Fibroblast of villous mesenchyme (primary cell): ENCODE data around the gene RAB34. TPM values are rescaled to one million over a fixed set of nuclear protein-coding genes. Genes with fewer than 3 reads are reported as not detected.

Experiments used
- DNase-seq: peaks from one replicate; pipeline ENCODE4 v3.0.0-alpha.2; 2010; ENCODE audit warnings: low read depth
- H3K4me3 ChIP-seq: 2 replicates; pipeline ENCODE4 v1.5.1; 2011; ENCODE audit warnings: low read depth, mild to moderate bottlenecking, low read length
- small RNA-seq: library from RNA; depleted of rRNA; stranded (forward); fragments of <200 nt; gene quantifications from one replicate; pipeline ENCODE3, GENCODE V24; 2012
- total RNA-seq: library from RNA; depleted of rRNA; stranded (reverse); fragments of >200 nt; gene quantifications from 2 replicates; pipeline ENCODE4 v1.2.3, GENCODE V29; 2012
- TF ChIP-seq, protein P1 (sequence below): IDR thresholded peaks from 2 replicates; pipeline ENCODE4 v1.5.1; 2012; ENCODE audit warnings: low read depth, mild to moderate bottlenecking, low read length; ENCODE audit not compliant: insufficient read depth

RAB34 gene
- total RNA-seq, 1 donor: 148 TPM

DNA sequence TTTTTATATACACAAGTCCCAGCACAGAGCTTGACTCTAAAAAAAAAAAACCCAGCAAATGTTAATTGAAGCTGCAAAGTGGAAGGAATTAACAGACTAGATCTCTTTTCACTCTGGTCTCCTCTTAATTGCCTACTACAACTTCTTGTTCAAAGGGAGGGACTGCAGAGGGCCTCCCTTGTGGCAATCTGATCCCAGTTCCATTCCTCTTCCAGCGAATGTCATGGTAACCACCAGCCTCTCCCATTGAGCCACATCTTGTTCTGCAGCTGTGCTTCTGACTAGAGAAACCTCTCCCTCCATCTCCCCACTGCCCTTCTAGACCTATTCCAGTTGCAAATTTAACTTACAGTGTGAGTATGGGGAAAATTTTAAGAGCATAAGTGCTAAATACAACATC, 49.8 kb downstream of the RAB34 start:
- TF ChIP-seq, protein P1, sequence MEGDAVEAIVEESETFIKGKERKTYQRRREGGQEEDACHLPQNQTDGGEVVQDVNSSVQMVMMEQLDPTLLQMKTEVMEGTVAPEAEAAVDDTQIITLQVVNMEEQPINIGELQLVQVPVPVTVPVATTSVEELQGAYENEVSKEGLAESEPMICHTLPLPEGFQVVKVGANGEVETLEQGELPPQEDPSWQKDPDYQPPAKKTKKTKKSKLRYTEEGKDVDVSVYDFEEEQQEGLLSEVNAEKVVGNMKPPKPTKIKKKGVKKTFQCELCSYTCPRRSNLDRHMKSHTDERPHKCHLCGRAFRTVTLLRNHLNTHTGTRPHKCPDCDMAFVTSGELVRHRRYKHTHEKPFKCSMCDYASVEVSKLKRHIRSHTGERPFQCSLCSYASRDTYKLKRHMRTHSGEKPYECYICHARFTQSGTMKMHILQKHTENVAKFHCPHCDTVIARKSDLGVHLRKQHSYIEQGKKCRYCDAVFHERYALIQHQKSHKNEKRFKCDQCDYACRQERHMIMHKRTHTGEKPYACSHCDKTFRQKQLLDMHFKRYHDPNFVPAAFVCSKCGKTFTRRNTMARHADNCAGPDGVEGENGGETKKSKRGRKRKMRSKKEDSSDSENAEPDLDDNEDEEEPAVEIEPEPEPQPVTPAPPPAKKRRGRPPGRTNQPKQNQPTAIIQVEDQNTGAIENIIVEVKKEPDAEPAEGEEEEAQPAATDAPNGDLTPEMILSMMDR: no peak
- H3K4me3 ChIP-seq: no peak overlapping the region
- no peak for DNase-seq

DNA sequence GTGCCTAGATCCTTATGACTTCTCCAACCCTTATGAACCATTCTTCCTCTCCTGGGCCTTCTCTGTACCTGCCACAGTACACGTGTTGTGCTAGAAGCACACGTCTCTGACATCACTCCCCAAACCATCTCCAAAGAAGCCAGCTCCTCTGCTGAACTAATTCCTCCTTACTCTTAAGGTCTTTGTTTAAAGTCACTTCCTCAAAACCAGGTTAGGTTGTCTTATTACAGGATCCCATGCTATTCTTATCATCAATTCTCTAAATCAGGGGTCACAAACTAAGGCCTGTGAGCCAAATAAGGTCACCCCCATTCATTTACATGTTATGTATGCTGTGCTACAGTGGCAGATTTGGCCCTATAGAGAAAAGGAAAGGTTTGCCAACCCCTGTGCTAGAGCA, 51.7 kb downstream of the RAB34 start:
- TF ChIP-seq, protein P1: no peak
- H3K4me3 ChIP-seq: no peak overlapping the region
- no peak for DNase-seq

Small RNA genes within 50 kb of the gene (small RNA-seq; reads per million reads assigned to genes)
- gene SNORD42A (not detected), gene SNORD42B (0.66 reads per million), gene SNORD4A (not detected), gene SNORD4B (not detected)

Other genes with a start within 250 kb of the RAB34 start
- gene SLC13A2, start 244.2 kb downstream of the RAB34 start, total RNA-seq: not detected in 2 replicates
- not detected in 2 replicates for gene FOXN1, start 211.5 kb downstream of the RAB34 start, total RNA-seq
- 19.6 and 21.6 TPM in 2 replicates for gene UNC119, start 165.2 kb downstream of the RAB34 start, total RNA-seq
- gene PIGS, start 146.3 kb downstream of the RAB34 start, total RNA-seq: 48.3 and 52.7 TPM in 2 replicates
- 28.9 and 41.6 TPM in 2 replicates for gene ALDOC, start 141.0 kb downstream of the RAB34 start, total RNA-seq
- 21.9 and 38.4 TPM in 2 replicates for gene SPAG5, start 118.8 kb downstream of the RAB34 start, total RNA-seq
- gene RSKR, start 103.7 kb downstream of the RAB34 start, total RNA-seq: 4.8 and 5.6 TPM in 2 replicates
- gene BLTP2, start 72.7 kb downstream of the RAB34 start, total RNA-seq: 143 and 176 TPM in 2 replicates
- gene SDF2, start 56.0 kb downstream of the RAB34 start, total RNA-seq: 41.6 and 57.4 TPM in 2 replicates
- gene SUPT6H, start 55.7 kb downstream of the RAB34 start, total RNA-seq: 52.2 and 54.4 TPM in 2 replicates
- under 0.01 and 1.6 TPM in 2 replicates for gene PROCA1, start 6.0 kb downstream of the RAB34 start, total RNA-seq
- 336 and 532 TPM in 2 replicates for gene RPL23A, start 2.1 kb upstream of the RAB34 start, total RNA-seq
- 6.1 and 8.2 TPM in 2 replicates for gene TLCD1, start 8.4 kb upstream of the RAB34 start, total RNA-seq
- 2.2 and 7.4 TPM in 2 replicates for gene NEK8, start 10.9 kb upstream of the RAB34 start, total RNA-seq
- gene TRAF4, start 26.1 kb upstream of the RAB34 start, total RNA-seq: 37.7 and 64.8 TPM in 2 replicates
- gene FAM222B, start 124.9 kb upstream of the RAB34 start, total RNA-seq: 5.5 and 6.9 TPM in 2 replicates
- gene ERAL1, start 137.1 kb upstream of the RAB34 start, total RNA-seq: 29.6 and 39.3 TPM in 2 replicates
- gene FLOT2, start 179.9 kb upstream of the RAB34 start, total RNA-seq: 39.6 and 43.6 TPM in 2 replicates
- gene DHRS13, start 185.2 kb upstream of the RAB34 start, total RNA-seq: 2.6 and 3.5 TPM in 2 replicates
- gene PHF12, start 233.7 kb upstream of the RAB34 start, total RNA-seq: 22.5 and 23.2 TPM in 2 replicates